ENCODE data around the gene IFT122. TPM values are rescaled to one million over a fixed set of nuclear protein-coding genes. Genes with fewer than 3 reads are reported as not detected.

IFT122 gene
- polyA plus RNA-seq, 3 donors = 57.1 to 61.8 (median 59.1) TPM

DNA sequence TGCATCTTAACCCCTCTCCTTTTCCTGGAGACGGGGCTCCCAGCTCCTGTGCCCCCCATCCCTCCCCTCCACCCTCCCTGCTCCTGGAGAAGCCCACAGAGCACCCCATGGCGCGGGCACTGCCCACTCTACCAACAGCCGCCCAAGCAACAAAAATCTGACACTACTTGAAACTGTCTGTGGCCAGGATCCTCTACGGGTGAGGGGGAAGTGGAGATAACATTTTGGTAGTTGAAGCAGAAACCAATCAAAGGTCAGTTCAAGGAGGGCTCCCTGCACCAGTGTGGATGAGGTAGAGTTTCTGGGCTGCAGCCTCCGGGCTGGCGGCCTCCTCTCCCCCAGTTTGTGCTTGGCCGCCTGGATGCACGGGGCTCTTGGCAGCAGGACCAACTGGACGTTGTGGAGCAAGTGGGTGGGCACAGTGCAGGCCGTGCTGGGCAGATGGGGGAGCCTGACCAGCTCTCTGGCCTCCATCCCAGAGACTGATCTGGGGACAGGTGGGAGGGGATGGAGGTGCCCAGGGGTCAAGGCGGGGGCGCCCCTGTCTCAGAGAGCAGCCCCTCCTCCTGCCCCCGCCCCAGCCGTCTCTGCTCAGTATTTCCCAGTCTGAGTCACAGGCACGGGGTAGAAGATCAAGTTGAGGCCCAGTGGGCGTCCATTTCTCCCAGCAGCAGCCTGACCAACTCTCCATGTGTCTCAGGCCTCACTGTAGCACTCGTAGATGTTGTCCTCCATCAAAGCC, 115.8 kb downstream of the IFT122 start:
- DNase-seq = no peak

GRCh38 chr3:129556358-129556695, 116.3 kb downstream of the IFT122 start:
- no peak for DNase-seq

- no peak for DNase-seq
Measured at GRCh38 chr3:129556890-129557547, 117.0 kb downstream of the IFT122 start.

- DNase-seq = no peak
Measured at GRCh38 chr3:129557548-129557894, 117.5 kb downstream of the IFT122 start.

DNA sequence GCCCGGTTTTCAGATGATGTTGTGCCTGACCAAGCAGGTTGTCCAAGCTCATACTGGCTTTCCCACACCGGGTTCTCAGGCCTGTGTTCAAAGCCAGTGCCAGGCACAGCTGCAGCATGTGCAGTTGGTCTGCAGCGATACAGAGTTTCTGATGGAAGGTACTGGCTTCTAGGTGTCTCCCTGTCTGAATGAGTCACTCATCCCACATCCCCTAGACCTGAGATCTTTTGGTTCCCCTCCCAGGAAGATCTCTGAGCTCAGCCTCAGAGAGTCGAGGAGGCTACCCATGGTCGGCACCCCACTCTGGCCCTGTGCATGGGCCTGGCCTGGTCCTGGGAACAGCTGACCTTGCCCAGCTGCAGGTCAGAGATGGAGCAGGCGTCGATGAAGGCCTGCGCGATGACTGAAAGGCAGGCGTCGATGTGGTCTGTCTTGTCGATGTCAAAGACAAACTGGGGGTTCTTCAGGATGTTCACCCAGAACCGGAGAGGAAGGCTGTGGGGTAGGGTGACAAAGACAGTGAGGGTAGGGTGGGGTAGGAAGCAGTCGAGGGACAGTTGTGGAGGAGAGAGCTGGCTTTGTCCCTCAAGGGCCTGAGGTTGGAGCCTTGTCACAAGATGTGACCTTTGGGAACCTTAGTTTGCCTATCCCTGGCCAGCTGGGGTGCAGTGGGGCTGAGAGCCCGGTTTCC, 118.2 kb downstream of the IFT122 start:
- DNase-seq = no peak

DNA sequence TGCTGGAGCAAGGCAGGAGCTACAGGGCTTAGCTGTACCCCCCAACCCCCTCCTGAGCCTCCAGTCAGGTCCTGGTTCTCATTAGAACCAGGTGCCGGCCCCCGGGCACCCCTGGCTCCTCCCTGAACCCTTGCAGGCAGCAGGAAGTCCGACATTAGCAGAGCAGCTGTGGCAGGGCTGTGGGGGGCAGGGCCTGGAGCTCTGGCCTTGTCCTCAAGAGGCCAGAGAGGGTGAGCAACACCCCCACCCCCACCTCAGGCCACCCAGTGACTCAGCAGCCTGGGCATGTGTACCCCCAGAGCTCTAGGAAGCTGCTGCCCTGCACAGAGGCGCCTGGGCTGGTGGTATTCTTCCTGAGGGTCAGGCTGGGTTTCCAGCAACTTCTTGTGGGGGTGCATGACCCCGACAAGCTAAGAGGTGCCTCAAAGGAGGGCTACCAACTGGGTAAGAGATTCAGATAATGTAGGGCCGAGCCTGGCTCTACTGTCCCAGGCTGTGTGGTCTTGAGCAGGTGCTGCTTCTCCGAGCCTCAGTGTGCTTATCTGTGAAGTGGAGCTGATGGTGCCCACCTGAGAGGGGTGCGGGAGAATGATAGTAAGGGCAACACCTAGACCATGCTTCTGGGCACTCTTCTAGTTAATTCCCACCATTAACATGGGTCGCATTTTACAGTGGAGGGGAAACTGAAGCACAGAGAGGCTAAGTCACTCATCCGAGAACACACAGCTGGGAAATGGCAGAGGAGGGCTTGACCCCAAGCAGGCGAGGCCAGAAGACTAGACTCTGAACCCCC, 118.9 kb downstream of the IFT122 start:
- DNase-seq = no peak

- DNase-seq = no peak
Measured at GRCh38 chr3:129559565-129560079, 119.6 kb downstream of the IFT122 start.

- no peak for DNase-seq
Measured at GRCh38 chr3:129560269-129560787, 120.3 kb downstream of the IFT122 start.

GRCh38 chr3:129560911-129561594, 121.0 kb downstream of the IFT122 start:
- peak; percentile 50 for DNase-seq

DNA sequence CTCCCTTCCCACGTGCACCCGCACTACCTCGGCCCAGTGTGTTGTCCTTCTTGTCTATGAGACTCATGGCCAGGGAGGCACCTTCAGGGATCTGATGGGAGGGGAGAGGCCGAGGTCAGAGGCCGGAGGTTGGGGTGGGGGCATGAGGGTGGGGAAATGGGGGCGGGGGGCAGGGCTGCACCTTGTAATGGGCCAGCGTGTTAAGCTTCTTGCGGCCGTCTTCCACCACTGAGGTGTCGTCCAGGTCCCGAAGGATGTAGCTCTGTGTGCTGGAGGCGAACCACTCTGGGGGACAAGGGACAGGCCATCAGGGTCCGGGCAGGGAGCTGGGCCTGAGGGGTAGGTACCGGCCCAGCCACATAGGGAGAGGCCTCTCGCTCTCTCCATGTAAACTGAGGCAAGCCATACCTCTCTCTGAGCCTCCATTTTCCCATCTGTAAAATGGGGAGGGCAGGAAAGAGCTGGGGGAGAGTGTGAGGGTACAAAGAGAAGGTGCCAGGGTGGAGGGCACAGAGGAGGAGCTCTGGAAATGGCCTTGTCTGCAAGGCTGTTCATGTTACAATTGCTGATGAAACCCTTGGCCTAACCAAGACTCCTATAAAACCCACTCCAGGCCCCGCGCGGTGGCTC, 121.7 kb downstream of the IFT122 start:
- no peak for DNase-seq

DNA sequence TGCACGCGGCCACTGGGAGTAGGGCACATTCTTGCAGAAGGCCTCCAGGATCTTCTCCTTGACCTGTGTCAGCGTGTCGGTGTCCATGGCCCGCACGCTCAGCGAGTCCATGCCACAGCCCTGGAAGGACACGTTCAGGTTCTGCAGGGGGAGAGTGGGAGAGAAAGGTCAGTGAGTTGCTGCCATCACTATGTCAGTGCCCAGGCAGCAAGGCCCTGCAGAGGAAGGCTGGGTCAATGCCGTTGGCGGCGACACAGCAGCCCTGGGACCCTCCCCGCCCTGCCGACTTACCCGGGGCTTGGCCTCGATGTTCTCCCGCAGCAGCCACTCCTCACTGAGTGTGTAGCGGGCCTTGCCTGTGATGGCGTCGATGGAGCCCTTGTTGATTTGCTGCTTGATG, 122.8 kb downstream of the IFT122 start:
- DNase-seq = no peak

DNA sequence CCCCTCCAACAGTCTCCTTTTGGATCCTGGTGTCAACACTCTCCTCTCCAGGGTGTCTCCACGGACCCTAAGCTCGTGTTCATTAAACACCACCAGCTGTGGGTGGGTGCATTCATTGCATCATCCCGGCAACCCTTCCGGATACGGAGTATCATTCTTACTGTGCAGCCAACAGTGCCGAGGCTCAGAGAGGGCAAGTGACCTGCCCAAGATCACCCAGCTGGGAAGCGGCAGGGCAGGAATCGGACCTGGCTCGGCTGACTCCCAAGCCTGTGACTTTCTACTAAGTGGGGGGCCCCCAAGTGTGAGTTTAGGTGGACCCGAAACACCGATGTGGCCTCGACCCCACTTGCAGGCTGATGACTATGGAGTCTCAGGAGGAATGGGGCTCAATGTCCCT, 123.3 kb downstream of the IFT122 start:
- DNase-seq = no peak

GRCh38 chr3:129563850-129564535, 124.0 kb downstream of the IFT122 start:
- no peak for DNase-seq

DNA sequence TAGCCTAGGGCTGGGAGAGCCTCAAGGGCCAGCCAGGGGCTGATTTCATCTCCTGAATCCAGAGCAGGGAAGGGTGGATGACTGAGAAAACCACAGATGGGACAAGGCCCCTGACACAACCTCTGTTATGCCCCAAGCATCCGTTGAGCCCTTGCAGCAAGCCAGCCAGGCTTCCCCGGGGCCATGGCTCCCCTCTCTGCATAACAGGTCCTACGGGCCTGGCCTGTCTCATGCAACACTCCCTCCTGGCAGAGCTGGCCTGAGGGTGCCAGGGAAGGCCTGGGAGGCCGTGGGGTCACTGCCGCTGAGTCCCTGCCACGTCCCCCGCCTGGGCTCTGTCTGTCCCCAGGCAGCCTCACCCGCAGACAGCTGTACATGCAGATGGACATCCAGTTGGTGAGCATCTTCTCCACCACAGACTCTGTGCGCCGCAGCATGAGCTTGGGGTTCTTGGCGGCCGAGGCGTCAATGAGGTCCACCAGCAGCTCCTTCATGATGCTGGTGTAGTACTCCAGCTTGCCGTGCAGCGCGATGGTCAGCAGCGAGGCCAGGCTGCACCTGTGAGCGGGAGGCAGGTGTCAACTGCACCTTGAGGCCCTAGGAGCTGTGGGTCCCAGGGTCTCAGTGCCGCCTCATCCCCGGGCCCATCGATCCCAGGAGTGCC, 125.1 kb downstream of the IFT122 start:
- DNase-seq = no peak

DNA sequence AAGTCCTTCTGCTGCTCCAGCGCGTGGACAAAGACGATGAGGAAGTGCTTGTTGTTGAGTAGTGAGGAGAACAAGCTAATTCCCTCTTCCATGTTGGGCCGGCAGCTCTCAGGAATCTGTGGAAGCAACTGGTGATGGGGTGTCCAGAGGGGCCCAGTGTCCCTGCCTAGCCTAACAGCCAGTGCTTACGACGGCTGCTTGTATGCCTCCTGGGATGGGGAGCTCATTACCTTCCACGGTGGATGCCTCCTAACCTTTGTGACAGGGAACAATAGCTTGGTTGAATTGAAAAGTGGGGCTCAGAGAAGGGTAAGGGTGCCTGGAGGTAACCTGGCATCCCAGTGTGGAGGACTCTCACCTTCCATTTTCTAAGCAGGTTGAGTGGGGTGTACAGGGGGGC, 125.9 kb downstream of the IFT122 start:
- DNase-seq = no peak

DNA sequence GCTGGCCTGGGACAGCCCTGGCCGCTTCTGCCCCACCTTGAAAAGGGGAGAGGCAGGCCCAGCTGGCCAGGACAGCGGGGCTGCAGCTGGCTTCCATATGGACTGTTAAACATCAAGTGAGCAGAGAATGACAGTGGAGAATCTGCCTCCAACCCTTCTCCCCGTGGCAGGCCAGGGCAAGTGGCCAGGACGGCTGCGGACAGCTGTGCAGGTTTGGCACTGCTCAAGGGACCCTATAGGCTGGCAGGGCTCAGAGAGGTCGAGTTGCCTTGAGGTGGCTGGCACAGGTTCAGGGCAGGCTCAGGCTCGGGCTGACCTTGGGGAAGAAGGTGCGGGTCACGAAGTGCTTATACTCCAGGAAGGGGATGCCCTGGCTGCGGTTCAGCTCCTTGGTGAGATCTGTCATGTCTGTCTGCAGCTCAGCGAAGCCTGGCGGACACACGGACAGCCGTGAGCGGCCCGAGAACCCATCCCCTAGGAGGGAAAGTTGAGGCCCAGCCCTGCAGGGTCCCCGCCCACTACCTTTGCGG, 127.2 kb downstream of the IFT122 start:
- DNase-seq = no peak

GRCh38 chr3:129567939-129568338, 127.9 kb downstream of the IFT122 start:
- DNase-seq = no peak

DNA sequence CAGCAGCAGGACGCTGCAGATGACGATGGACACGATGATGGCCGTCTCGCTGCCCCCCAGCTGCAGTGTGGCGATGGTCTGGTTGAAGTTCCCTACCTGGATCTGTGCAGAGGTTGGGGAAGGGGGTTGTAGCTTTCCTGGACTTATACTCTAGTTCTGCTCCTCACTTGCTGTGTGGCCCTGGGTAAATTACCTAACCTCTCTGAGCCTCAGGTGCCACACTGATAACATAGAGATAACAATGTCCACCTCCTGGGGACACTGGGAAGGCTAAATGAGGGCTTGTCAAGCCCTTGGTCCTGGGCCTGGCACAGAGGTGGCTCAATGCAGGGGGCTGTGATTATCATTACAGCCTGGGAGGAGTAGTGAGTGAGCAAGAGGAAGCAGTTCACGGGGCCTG, 129.8 kb downstream of the IFT122 start:
- no peak for DNase-seq
